Stimulated activated CD4-positive, alpha-beta T cell treated with anti-CD3 and anti-CD28 coated beads, Interleukin-15, amount 100 ng/mL, for 48 hours (primary cell): ENCODE results near the gene P4HTM.

Experiments used
- DNase-seq, 2 donors: peaks; one replicate each; pipeline ENCODE4 v3.0.0-alpha.2; 2020; ENCODE audit warnings: low read depth in 2 of 2

Gene P4HTM

DNA sequence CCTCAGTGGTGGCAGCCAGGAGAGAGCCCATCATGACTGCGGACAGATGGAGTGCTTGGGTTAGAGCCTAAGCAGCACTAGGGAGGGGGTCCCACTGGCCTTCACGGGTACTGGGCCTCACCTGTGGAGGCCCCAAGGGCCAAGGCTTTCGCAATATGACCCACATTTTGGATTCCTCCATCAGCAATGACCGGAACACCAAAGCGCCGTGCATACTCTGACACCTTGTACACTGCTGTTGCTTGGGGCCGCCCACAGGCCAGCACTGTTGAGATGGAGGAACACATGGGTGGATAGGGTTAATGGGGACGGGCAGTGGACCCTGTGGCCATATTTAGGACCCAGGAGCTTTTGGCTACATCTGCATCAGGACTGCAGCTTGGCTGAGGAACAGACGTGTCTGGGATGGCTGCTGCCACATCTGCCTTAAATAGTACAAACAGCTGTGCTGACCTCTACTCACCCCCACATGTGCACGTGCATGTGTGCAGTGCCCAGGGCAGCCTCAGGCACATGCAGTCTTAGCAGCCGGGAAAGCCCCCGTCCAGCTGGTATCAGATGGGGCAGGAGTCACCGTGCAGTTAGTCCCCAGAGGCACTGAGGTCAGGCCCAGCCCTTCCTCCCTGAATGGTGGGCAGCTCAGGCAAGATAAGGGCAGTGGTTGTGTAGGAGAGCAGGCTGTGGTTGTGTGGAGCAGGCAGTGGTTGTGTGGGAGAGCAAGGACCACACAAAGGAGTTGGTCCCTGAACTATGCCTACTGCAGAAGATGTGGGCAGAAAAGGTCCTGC is 35.2 kb downstream of the P4HTM start:
- no peak for DNase-seq

- no peak for DNase-seq
These were observed 35.9 kb downstream of the P4HTM start for GRCh38 chr3:49025793-49026520.

- DNase-seq = no peak
These were observed 36.5 kb downstream of the P4HTM start for GRCh38 chr3:49026536-49026935.

DNA sequence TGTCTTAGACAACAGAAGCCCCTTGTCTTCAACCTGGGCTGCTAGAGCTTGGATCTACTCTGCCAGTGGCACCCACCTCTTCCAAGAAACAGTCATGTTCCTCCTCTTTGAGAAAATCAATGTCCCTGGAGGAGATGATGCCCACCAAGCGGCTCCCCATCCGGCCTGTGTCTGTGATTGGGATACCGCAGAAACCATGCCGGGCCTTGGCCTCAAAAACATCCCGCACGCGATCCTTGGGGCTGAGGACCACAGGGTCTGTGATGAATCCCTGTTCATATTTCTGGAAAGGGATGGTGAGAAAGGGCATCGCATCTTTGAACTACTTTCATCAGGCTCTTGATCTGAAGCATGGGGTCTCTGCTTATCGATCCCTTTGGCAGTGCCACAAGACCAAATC is 37.6 kb downstream of the P4HTM start:
- no peak for DNase-seq

DNA sequence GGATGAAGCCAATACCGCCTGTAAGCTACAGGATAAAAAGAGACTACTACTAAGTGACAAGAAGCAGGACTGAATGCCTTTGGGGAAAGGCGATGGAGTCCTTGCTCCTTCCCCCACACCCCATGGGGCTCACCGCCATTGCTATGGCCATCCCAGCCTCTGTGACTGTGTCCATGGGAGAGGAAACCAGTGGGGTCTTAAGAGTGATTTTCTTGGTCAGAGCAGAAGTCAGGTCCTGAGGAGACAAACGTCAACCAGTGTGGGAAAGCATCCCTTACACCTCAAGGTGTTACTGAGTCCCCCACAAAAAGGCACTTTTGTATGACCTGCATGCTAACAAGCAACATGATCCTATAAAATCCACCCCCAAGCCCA is 38.2 kb downstream of the P4HTM start:
- no peak for DNase-seq

- peak; percentile 87 to 91 for DNase-seq
These were observed 38.9 kb downstream of the P4HTM start, which contains the start of gene IMPDH2 for GRCh38 chr3:49028673-49029562. Gene IMPDH2 (minus strand): TSS chr3:49029398. CDS start chr3:49029350, 48 bp downstream.

DNA sequence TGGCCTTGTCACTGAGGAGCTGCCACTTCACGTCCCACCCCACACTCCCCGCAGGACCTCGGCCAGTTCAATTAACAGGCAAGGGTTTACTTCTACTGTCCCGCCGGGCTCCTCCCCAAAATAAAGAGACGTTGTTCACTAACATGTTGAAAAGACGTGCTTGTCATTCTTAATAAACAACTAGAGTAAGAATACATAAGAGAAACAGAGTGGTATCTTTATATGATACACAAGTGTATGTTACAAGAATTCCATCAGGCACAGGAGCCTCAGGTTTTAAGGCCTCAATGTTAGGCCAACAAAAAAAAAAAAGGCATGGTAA is 39.5 kb downstream of the P4HTM start:
- DNase-seq = no peak

GRCh38 chr3:49030321-49030720 is 40.3 kb downstream of the P4HTM start:
- DNase-seq = no peak

- DNase-seq = no peak
These were observed 42.7 kb downstream of the P4HTM start for GRCh38 chr3:49032646-49033304.

- no peak for DNase-seq
These were observed 44.6 kb downstream of the P4HTM start for GRCh38 chr3:49034650-49035049.

DNA sequence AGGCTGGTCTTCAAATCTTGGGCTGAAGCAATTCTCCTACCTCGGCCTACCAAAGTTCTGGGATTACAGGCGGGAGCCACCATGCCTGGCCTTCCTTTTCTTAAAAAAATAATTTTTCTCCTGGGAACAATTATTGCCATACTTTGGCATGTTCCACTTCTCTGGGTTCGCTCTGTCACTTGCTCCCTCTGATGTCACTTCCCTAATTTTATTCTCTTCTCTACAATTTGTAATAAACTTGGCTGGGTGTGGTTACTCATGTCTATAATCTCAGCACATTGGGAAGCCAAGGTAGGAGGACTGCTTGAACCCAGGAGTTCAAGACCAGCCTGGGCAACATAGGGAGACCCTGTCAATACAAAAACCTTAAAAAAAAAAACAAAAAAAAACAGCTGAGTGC is 45.2 kb downstream of the P4HTM start:
- DNase-seq = no peak

GRCh38 chr3:49053543-49053942 is 63.5 kb downstream of the P4HTM start:
- no peak for DNase-seq

DNA sequence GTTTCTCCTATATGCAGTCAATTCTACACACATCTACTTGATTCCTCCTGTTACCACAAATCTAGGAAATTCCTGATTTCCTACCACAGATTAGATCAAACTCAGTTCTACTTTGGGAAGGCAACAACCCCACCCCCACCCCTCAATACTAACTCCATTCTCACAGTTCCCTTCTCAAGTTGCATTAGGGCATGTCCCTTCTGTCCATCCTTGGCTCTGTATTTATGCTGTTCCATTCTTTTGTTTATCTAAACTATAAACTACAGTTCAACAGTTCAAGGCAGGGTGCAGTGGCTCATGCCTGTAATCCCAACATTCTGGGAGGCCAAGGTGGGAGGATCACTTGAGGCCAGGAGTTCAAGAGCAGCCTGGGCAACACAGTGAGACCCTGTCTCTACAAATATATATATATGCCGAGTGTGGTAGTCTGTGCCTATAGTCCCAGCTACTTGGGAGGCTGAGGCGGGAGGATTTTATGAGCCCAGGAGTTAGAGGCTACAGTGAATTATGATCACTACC is 64.4 kb downstream of the P4HTM start:
- DNase-seq = no peak
